ENCODE data around the gene FGF7. TPM values are rescaled to one million over a fixed set of nuclear protein-coding genes. Genes with fewer than 3 reads are reported as not detected.

The FGF7 gene
- total and polyA plus RNA-seq, 10 of the 15 experiments (the other 5 are each of a cell fraction or from before 2014, with no cell fraction given) = 0.08 TPM; not detected in 9

GRCh38 chr15:49418811-49419210 is 4.2 kb upstream of the FGF7 start:
- no peak for ATAC-seq
- no TSS peak for BruUV-seq (replicated peaks)
- H3K27me3 ChIP-seq (replicated peaks in 1 of 2; ENCODE audit: control insufficient read depth in 2 of 2, insufficient read depth in 2 of 2, low read length in 1 of 2) = no peaks in the 10 kb centered on the region
- RAD21 ChIA-PET (ENCODE audit: unreplicated experiment) = no interaction called here
- no peaks in the 10 kb centered on the region for H3K9me3 ChIP-seq (replicated peaks; ENCODE audit: control insufficient read depth, insufficient read depth, low read length)
- H3K9ac ChIP-seq (ENCODE audit: control insufficient read depth, insufficient read depth, low read length) = no peak overlapping the region
- CTCF ChIA-PET = interaction anchor here (0.8 to 1.8 kb wide), 2 partner anchors 183 to 559 kb away, joined by 3 to 11 read pairs; no protein-coding TSS in a partner anchor
- 73% methylated on average over 1 of the region's 1 CpG for WGBS (ENCODE audit: insufficient coverage, insufficient replicate concordance, low lambda C conversion rate, missing lambda C conversion rate)
- H3K79me2 ChIP-seq (ENCODE audit: control insufficient read depth, insufficient read depth, low read length) = no peaks in the 10 kb centered on the region
- H3K27ac ChIP-seq (ENCODE audit: control insufficient read depth, insufficient read depth) = no peak overlapping the region
- no peak for FAIRE-seq
- POLR2A ChIA-PET = no interaction called here
- H2AFZ ChIP-seq (ENCODE audit: control insufficient read depth, low read depth, low read length) = no peak overlapping the region
- DNase-seq (ENCODE audit: low read depth, low spot score) = no peak
- no peak overlapping the region for H3K4me2 ChIP-seq (ENCODE audit: control insufficient read depth, insufficient read depth)
- SMC1A ChIA-PET (ENCODE audit: uncharacterized antibody, unreplicated experiment) = interaction anchor here (1.4 to 5.4 kb wide), 2 partner anchors 183 to 558 kb away, joined by 4 to 49 read pairs; no protein-coding TSS in a partner anchor
- H3K4me1 ChIP-seq (ENCODE audit: control insufficient read depth, insufficient read depth, low read length) = no peaks in the 10 kb centered on the region
- TF ChIP-seq KLF5 (IDR thresholded peaks at IDR 0.05; ENCODE audit: partially characterized antibody) = no peak
- no peak for TF ChIP-seq BCL3 (IDR thresholded peaks at IDR 0.05; ENCODE audit: borderline replicate concordance, insufficient read depth, low read depth, low read length, poor library complexity, severe bottlenecking)
- no peak for TF ChIP-seq SIX5 (IDR thresholded peaks at IDR 0.05; ENCODE audit: low read depth, low read length, severe bottlenecking)
- TF ChIP-seq IKZF1 (conservative IDR thresholded peaks at IDR 0.05) = no peak
- no peak for TF ChIP-seq EP300 (IDR thresholded peaks at IDR 0.05; ENCODE audit: borderline replicate concordance in 1 of 2, control insufficient read depth in 1 of 2, low read depth in 2 of 2, low read length in 2 of 2)
- TF ChIP-seq MTA3 (IDR thresholded peaks at IDR 0.05; ENCODE audit: borderline replicate concordance, low read length) = no peak
- no peak for TF ChIP-seq ATF7 (IDR thresholded peaks at IDR 0.05; ENCODE audit: low read depth)
- TF ChIP-seq EED (IDR thresholded peaks at IDR 0.05; ENCODE audit: low read depth) = no peak
- no peak for TF ChIP-seq CBFB (IDR thresholded peaks at IDR 0.05; ENCODE audit: low read depth)
- no peak for TF ChIP-seq ZNF24 (IDR thresholded peaks at IDR 0.05)
- no peak for TF ChIP-seq IRF3 (IDR thresholded peaks at IDR 0.05)
- no peak for TF ChIP-seq KDM1A (IDR thresholded peaks at IDR 0.05; ENCODE audit: borderline replicate concordance)
- no peak for TF ChIP-seq CBX3 (IDR thresholded peaks at IDR 0.05; ENCODE audit: borderline replicate concordance, low read depth)
- TF ChIP-seq MEF2B (IDR thresholded peaks at IDR 0.05; ENCODE audit: partially characterized antibody, poor library complexity, severe bottlenecking) = no peak
- no peak for TF ChIP-seq FOXK2 (IDR thresholded peaks at IDR 0.05)
- no peak for TF ChIP-seq ZZZ3 (IDR thresholded peaks at IDR 0.05; ENCODE audit: control insufficient read depth, insufficient read length, low read depth)
- TF ChIP-seq ETV6 (conservative IDR thresholded peaks at IDR 0.05 in 1 of 2, IDR thresholded peaks at IDR 0.05 in 1 of 2; ENCODE audit: borderline replicate concordance in 1 of 2, low read depth in 1 of 2) = no peak
- TF ChIP-seq CBX5 (IDR thresholded peaks at IDR 0.05; ENCODE audit: low read depth) = no peak
- no peak for TF ChIP-seq EZH2 (IDR thresholded peaks at IDR 0.05; ENCODE audit: borderline replicate concordance, control insufficient read depth, low read depth, low read length)
- TF ChIP-seq SMAD1 (IDR thresholded peaks at IDR 0.05; ENCODE audit: low read depth, partially characterized antibody) = no peak
- no peaks in the 10 kb centered on the region for H4K20me1 ChIP-seq (ENCODE audit: control insufficient read depth, insufficient read depth)
- intact Hi-C loops (cut with micrococcal nuclease; ENCODE audit: unreplicated experiment) (no loop called here), in situ Hi-C loops (cut with MboI) (no loop called here)
- no peak overlapping the region for H3K4me3 ChIP-seq
- H3K36me3 ChIP-seq (ENCODE audit: control insufficient read depth in 2 of 2, insufficient read depth in 2 of 2, low read length in 1 of 2) = no peaks in the 10 kb centered on the region
